Measurements from ENCODE around the gene SLIT1.

DNA sequence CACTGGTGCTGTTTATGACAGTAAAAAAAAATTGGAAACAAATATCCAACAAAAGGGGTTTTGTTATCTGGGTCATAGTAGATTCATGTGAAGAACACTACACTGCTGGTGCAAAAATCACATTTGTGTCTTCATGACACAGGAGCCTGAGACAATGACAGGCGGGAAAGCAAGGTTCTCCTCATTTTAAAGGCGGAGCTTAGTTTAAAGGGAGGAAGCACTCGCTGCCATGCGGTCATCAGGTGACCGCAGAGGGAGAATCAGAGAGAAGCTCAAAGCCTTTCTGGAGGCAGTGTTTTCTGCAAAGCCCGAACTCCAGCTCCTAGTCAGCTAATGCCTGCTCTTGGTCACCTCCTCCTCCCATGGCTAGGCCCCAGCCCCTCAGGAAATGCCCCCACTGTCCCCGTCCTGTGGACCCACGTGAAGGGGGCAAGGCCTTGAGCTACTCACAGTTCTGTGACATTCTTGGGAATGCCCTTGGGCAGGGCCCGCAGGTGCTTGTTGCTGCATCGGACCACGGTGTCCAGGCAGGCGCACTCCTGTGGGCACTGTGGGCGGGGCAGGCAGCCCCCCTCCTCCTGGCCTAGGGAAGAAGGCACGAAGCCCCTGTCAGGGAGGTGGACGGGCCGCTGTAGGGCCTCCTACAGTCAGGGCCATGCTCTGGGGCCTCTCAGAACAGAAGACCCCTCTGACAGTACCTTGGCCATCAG, 146.1 kb downstream of the SLIT1 start:
- no peak for TF ChIP-seq CTCF (IDR thresholded peaks at IDR 0.05)
- no peak for TF ChIP-seq POLR2A (IDR thresholded peaks at IDR 0.05)
